K562 (cell line): ENCODE measurements around the gene PPP1R10. TPM values are rescaled to one million over a fixed set of nuclear protein-coding genes. Genes with fewer than 3 reads are reported as not detected.
A peak's percentile ranks its signal among the peaks of the same experiment; 100 is the strongest.

Experiments used
- BRD9 ChIP-seq: fragments of 450-650 bp; IDR thresholded peaks from 2 replicates; pipeline ENCODE4 v1.6.1; 2018; ENCODE audit warnings: low read depth; ENCODE audit not compliant: partially characterized antibody
- E2F8 ChIP-seq: fragments of 450-650 bp; IDR thresholded peaks from 2 replicates; pipeline ENCODE4 v1.7.1; 2018; ENCODE audit warnings: mild to moderate bottlenecking, low read depth; ENCODE audit not compliant: partially characterized antibody
- FUS ChIP-seq: fragments of 200-400 bp; formaldehyde crosslinking; optimal IDR thresholded peaks from 2 replicates; pipeline ENCODE3; 2017; ENCODE audit warnings: low read depth, low read length
- GATAD2A ChIP-seq: fragments of 450-650 bp; IDR thresholded peaks from 2 replicates; pipeline ENCODE4 v1.6.1; 2017
- KDM2B ChIP-seq: fragments of 250-450 bp; sonication (Bioruptor Pico); IDR thresholded peaks from 2 replicates; pipeline ENCODE4 v1.8.0; 2021; ENCODE audit warnings: mild to moderate bottlenecking, moderate library complexity
- MLX ChIP-seq, 2 experiments: fragments of 450-650 bp in 1 of 2; sonication (generic) in 1 of 2; formaldehyde crosslinking; conservative IDR thresholded peaks; 2 replicates each; pipeline versions ENCODE4 v1.4.0 to v1.8.1; 2020 to 2022; ENCODE audit warnings: mild to moderate bottlenecking in 1 of 2, missing genetic modification reagents in 1 of 2
- MXI1 ChIP-seq: IDR thresholded peaks from 2 replicates; pipeline ENCODE4 v1.6.1; 2011; ENCODE audit warnings: low read depth, mild to moderate bottlenecking, improper control_type of control experiment, low read length
- PKNOX1 ChIP-seq: fragments of 450-650 bp; IDR thresholded peaks from 2 replicates; pipeline ENCODE4 v1.6.1; 2016
- PTBP1 ChIP-seq: fragments of 200-400 bp; formaldehyde crosslinking; IDR thresholded peaks from 2 replicates; pipeline ENCODE4 v1.6.1; 2017; ENCODE audit warnings: low read depth, low read length
- RFX7 ChIP-seq: fragments of 250-450 bp; sonication (Bioruptor Pico); IDR thresholded peaks from 2 replicates; pipeline ENCODE4 v1.5.1; 2021; ENCODE audit warnings: mild to moderate bottlenecking
- SRSF1 ChIP-seq: fragments of 200-400 bp; formaldehyde crosslinking; IDR thresholded peaks from 2 replicates; pipeline ENCODE4 v1.6.1; 2017; ENCODE audit warnings: mild to moderate bottlenecking, low read depth, low read length, moderate library complexity
- TFAM ChIP-seq: fragments of 250-450 bp; sonication (Bioruptor Pico); conservative IDR thresholded peaks from 2 replicates; pipeline ENCODE4 v1.5.0; 2021; ENCODE audit warnings: mild to moderate bottlenecking, moderate library complexity
- TRIM28 ChIP-seq: fragments of 450-650 bp; IDR thresholded peaks from 2 replicates; pipeline ENCODE4 v1.6.1; 2017
- ZBTB33 ChIP-seq: sonication (generic); formaldehyde crosslinking; IDR thresholded peaks from 2 replicates; pipeline ENCODE4 v1.8.1; 2023; ENCODE audit warnings: mild to moderate bottlenecking, missing genetic modification reagents
- ZNF518B ChIP-seq: fragments of 250-450 bp; sonication (Bioruptor Pico); IDR thresholded peaks from 2 replicates; pipeline ENCODE4 v1.5.0; 2021; ENCODE audit warnings: mild to moderate bottlenecking, moderate library complexity
- ZNF717 ChIP-seq: fragments of 250-450 bp; sonication (Bioruptor Pico); IDR thresholded peaks from 2 replicates; pipeline ENCODE4 v1.5.0; 2021
- ZNF764 ChIP-seq: fragments of 250-450 bp; sonication (Bioruptor Pico); IDR thresholded peaks from 2 replicates; pipeline ENCODE4 v1.4.0; 2020; ENCODE audit warnings: low read depth, mild to moderate bottlenecking, moderate library complexity
- ZNF830 ChIP-seq: fragments of 250-450 bp; sonication (Bioruptor Pico); IDR thresholded peaks from 2 replicates; pipeline ENCODE4 v1.5.0; 2021; ENCODE audit warnings: mild to moderate bottlenecking
- polyA plus RNA-seq, 8 experiments: library from polyadenylated mRNA; depleted of rRNA in 4 of 8; stranded (reverse) in 5 of 8; unstranded in 3 of 8; fragments of >200 nt; fragmentation: Nextera tagmentation in 2 of 8; fragmentation: Illumina TruSeq in 1 of 8; extraction: Ambion mirVana in 2 of 8; extraction: Trizol in 1 of 8; gene quantifications; 2 replicates each; pipeline versions ENCODE4 v1.2.1 to v1.2.3, GENCODE V29; 2011 to 2014; ENCODE audit warnings: inconsistent platforms in 1 of 8, missing spikeins in 1 of 8
- total RNA-seq, 7 experiments: library from RNA; depleted of rRNA in 6 of 7; stranded (reverse); fragments of >200 nt in 6 of 7; fragmentation: Illumina TruSeq in 2 of 7; extraction: Trizol in 2 of 7; gene quantifications; 2 replicates each; pipeline versions ENCODE4 v1.2.1 to v1.2.3, GENCODE V29; 2011 to 2021; ENCODE audit warnings: low replicate concordance in 1 of 7

Gene PPP1R10
- total and polyA plus RNA-seq, 9 of the 15 experiments (the other 6 are each of a cell fraction or from before 2014, with no cell fraction given) = 14.1 to 65.5 (median 32.6) TPM

- TF ChIP-seq ZBTB33 (CRISPR knock-in tag) (peak; percentile 57; the same call in 1 of the 2 replicates), ZNF764 (no peak), TFAM (CRISPR knock-in tag) (no peak), GATAD2A (peak; percentile 70; the same call in 1 of the 2 replicates), PTBP1 (0 out of 2 replicates have a peak, but pooled peaks have one; percentile 5), KDM2B (CRISPR knock-in tag) (no peak), BRD9 (peak; percentile 89), ZNF717 (CRISPR knock-in tag) (no peak), MLX (CRISPR knock-in tag; conservative IDR thresholded peaks at IDR 0.05) (peak; percentile 20 to 34; a peak in 1 of 4 replicates), MXI1 (peak; percentile 72; the same call in 1 of the 2 replicates), ZNF518B (no peak), ZNF830 (CRISPR knock-in tag) (no peak), RFX7 (no peak), TRIM28 (no peak), FUS (no peak), E2F8 (peak; percentile 97), PKNOX1 (peak; percentile 45), SRSF1 (no peak)
These were observed 59.9 kb downstream of the PPP1R10 start, which contains the start of gene PRR3 (continued) for GRCh38 chr6:30556906-30557682.
